ENCODE results near the gene SERPINF2.
"Not testable (repeated sequence)": the region's sequence is repeated elsewhere in the genome, so short reads cannot be mapped to it uniquely, and the experiment has no call there.

SERPINF2 gene

GRCh38 chr17:1733759-1734158 is 8.9 kb upstream of the SERPINF2 start:
- DNase-seq: no peak

GRCh38 chr17:1735418-1735817 is 7.3 kb upstream of the SERPINF2 start:
- no peak for DNase-seq

GRCh38 chr17:1735834-1736347 is 6.8 kb upstream of the SERPINF2 start:
- no peak for DNase-seq

- DNase-seq: peak in 8 of 58 donors; percentile 14 to 58 (median 27)
These were observed 6.1 kb upstream of the SERPINF2 start for GRCh38 chr17:1736348-1737281.

GRCh38 chr17:1737531-1738291 is 5.0 kb upstream of the SERPINF2 start:
- DNase-seq: no peak

- not testable (repeated sequence) for DNase-seq
These were observed 772 bp upstream of the SERPINF2 start for GRCh38 chr17:1741899-1742298.

- no peak for DNase-seq
These were observed 393 bp downstream of the SERPINF2 start for GRCh38 chr17:1743088-1743439.

GRCh38 chr17:1744551-1745512 is 2.2 kb downstream of the SERPINF2 start:
- peak in 3 of 58 donors; percentile 17 to 34 (median 26) for DNase-seq

GRCh38 chr17:1745513-1746020 is 2.9 kb downstream of the SERPINF2 start:
- no peak for DNase-seq

- no peak for DNase-seq
These were observed 4.4 kb downstream of the SERPINF2 start for GRCh38 chr17:1746975-1747543.

- DNase-seq: no peak
These were observed 8.0 kb downstream of the SERPINF2 start for GRCh38 chr17:1750628-1751027.

GRCh38 chr17:1752425-1753262 is 10.0 kb downstream of the SERPINF2 start:
- peak in 1 of 58 donors; percentile 24 for DNase-seq

- no peak for DNase-seq
These were observed 11.2 kb downstream of the SERPINF2 start for GRCh38 chr17:1753767-1754429.

GRCh38 chr17:1754430-1755112 is 11.9 kb downstream of the SERPINF2 start:
- no peak for DNase-seq

GRCh38 chr17:1755252-1755826 is 12.7 kb downstream of the SERPINF2 start:
- peak in 28 of 58 donors; percentile 15 to 74 (median 35) for DNase-seq

- DNase-seq: no peak
These were observed 13.2 kb downstream of the SERPINF2 start for GRCh38 chr17:1755827-1756262.

- peak in 1 of 58 donors; percentile 19 for DNase-seq
These were observed 16.1 kb downstream of the SERPINF2 start for GRCh38 chr17:1758807-1759206.

GRCh38 chr17:1759529-1759928 is 16.9 kb downstream of the SERPINF2 start:
- no peak for DNase-seq
